Neural cell (in vitro differentiated cells): ENCODE results near the gene GFRA1. TPM values are rescaled to one million over a fixed set of nuclear protein-coding genes. Genes with fewer than 3 reads are reported as not detected.

ENCODE experiments used
- H2AFZ ChIP-seq: fragments of 200-600, 300-800 bp; sonication (generic), shearing (Covaris generic); 2 replicates; pipeline ENCODE4 v1.6.0; 2014; ENCODE audit warnings: low read depth, mild to moderate bottlenecking, antibody characterized with exemption, low read length, moderate library complexity
- H3F3A ChIP-seq: fragments of 200-600 bp; shearing (Covaris generic); 2 replicates; pipeline ENCODE4 v1.6.1; 2016; ENCODE audit warnings: mild to moderate bottlenecking, moderate library complexity, mixed read lengths, antibody characterized with exemption, low read length; ENCODE audit not compliant: insufficient read depth, poor library complexity, severe bottlenecking
- H3K27ac ChIP-seq: fragments of 200-600, 300-800 bp; sonication (generic), shearing (Covaris generic); 2 replicates; pipeline ENCODE4 v1.5.1; 2014; ENCODE audit warnings: mild to moderate bottlenecking, low read length, moderate library complexity
- H3K27me3 ChIP-seq: fragments of 300-800, 200-600 bp; sonication (generic), shearing (Covaris generic); 2 replicates; pipeline ENCODE4 v1.6.0; 2014; ENCODE audit warnings: mild to moderate bottlenecking, low read depth, low read length, moderate library complexity; ENCODE audit not compliant: insufficient read depth
- H3K36me3 ChIP-seq: fragments of 300-800, 200-600 bp; sonication (generic), shearing (Covaris generic); 2 replicates; pipeline ENCODE4 v1.5.1; 2014; ENCODE audit warnings: mild to moderate bottlenecking, antibody characterized with exemption, low read length, moderate library complexity; ENCODE audit not compliant: insufficient read depth
- H3K4me2 ChIP-seq: fragments of 300-800, 200-600 bp; sonication (generic), shearing (Covaris generic); 2 replicates; pipeline ENCODE4 v1.6.0; 2014; ENCODE audit warnings: mild to moderate bottlenecking, low read length
- H3K4me3 ChIP-seq: fragments of 300-800, 200-600 bp; sonication (generic), shearing (Covaris generic); 2 replicates; pipeline ENCODE4 v1.5.1; 2014; ENCODE audit warnings: mild to moderate bottlenecking, low read length, moderate library complexity
- H3K79me2 ChIP-seq: fragments of 200-600 bp; shearing (Covaris generic); replicated peaks from 2 replicates; pipeline ENCODE4 v1.6.0; 2014; ENCODE audit warnings: mild to moderate bottlenecking, low read length, moderate library complexity; ENCODE audit not compliant: insufficient read depth
- H3K9ac ChIP-seq: fragments of 300-800, 200-600 bp; sonication (generic), shearing (Covaris generic); 2 replicates; pipeline ENCODE4 v1.6.1; 2016; ENCODE audit warnings: mild to moderate bottlenecking, low read length, mixed read lengths
- H3K9me2 ChIP-seq: fragments of 200-600 bp; shearing (Covaris generic); 2 replicates; pipeline ENCODE4 v1.6.1; 2016; ENCODE audit warnings: mild to moderate bottlenecking, low read length, mixed read lengths; ENCODE audit not compliant: insufficient read depth
- H3K9me3 ChIP-seq: fragments of 200-600, 300-800 bp; sonication (generic), shearing (Covaris generic); 2 replicates; pipeline ENCODE4 v1.6.1; 2016; ENCODE audit warnings: mild to moderate bottlenecking, mixed run types, low read length, moderate library complexity, mixed read lengths
- H4K20me1 ChIP-seq: fragments of 200-600 bp; shearing (Covaris generic); 2 replicates; pipeline ENCODE4 v1.6.1; 2016; ENCODE audit warnings: mild to moderate bottlenecking, mixed run types; ENCODE audit not compliant: insufficient read depth
- EP300 ChIP-seq: fragments of 450-650 bp; conservative IDR thresholded peaks from 2 replicates; pipeline ENCODE4 v1.6.1; 2014; ENCODE audit warnings: antibody characterized with exemption, mild to moderate bottlenecking, moderate library complexity; ENCODE audit not compliant: poor library complexity, severe bottlenecking
- EZH2 ChIP-seq: fragments of 200-600, 300-800 bp; shearing (Covaris generic), sonication (generic); IDR thresholded peaks from 2 replicates; pipeline ENCODE4 v1.6.1; 2014; ENCODE audit warnings: antibody characterized with exemption, low read length, borderline replicate concordance, mild to moderate bottlenecking; ENCODE audit not compliant: insufficient read depth, poor library complexity, severe bottlenecking
- MXI1 ChIP-seq: fragments of 450-650 bp; conservative IDR thresholded peaks from 2 replicates; pipeline ENCODE4 v1.6.1; 2014; ENCODE audit warnings: antibody characterized with exemption, mild to moderate bottlenecking; ENCODE audit not compliant: poor library complexity, severe bottlenecking
- POLR2AphosphoS5 ChIP-seq: IDR thresholded peaks from 2 replicates; pipeline ENCODE4 v1.6.1; 2012
- RAD21 ChIP-seq: fragments of 450-650 bp; conservative IDR thresholded peaks from 2 replicates; pipeline ENCODE4 v1.6.1; 2014; ENCODE audit warnings: antibody characterized with exemption, mild to moderate bottlenecking, moderate library complexity
- SMC3 ChIP-seq: fragments of 450-650 bp; conservative IDR thresholded peaks from 2 replicates; pipeline ENCODE4 v1.6.1; 2014; ENCODE audit warnings: antibody characterized with exemption, mild to moderate bottlenecking, moderate library complexity; ENCODE audit not compliant: poor library complexity
- TAF1 ChIP-seq: IDR thresholded peaks from 2 replicates; pipeline ENCODE4 v1.6.1; 2012; ENCODE audit warnings: low read depth
- polyA plus RNA-seq: library from polyadenylated mRNA; depleted of rRNA; stranded (reverse); fragments of >200 nt; gene quantifications from 2 replicates; pipeline ENCODE4 v1.2.3, GENCODE V29; 2014
- TF ChIP-seq, protein P1 (sequence below): fragments of 450-650 bp; IDR thresholded peaks from 2 replicates; pipeline ENCODE4 v1.5.1; 2014; ENCODE audit warnings: antibody characterized with exemption, mild to moderate bottlenecking, moderate library complexity; ENCODE audit not compliant: poor library complexity, severe bottlenecking
- TF ChIP-seq, protein P2 (sequence below): IDR thresholded peaks from 2 replicates; pipeline ENCODE4 v1.6.1; 2012; ENCODE audit warnings: borderline replicate concordance

The GFRA1 gene
- polyA plus RNA-seq, 1 donor from 2014 or later, result 2.3 TPM

DNA sequence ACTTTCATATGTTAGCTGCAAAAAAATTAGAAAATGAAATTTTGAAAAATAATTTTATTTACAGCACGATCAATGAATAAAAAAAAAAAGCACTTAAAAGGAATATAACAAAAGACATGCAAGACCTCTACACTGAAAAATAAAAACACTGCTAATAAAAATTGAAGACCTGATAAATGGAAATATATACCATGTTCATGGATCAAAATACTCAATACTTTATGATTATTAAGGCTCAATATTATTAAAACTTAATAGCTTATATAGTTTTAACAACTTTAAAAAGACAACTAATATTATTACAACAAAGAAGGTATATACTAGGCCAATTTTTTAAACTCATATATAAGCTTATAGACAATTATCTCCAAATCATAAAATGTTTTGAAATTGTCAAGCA, 143.0 kb downstream of the GFRA1 start:
- Histone ChIP-seq H3K9me2 (no peaks in the 10 kb centered on the region), H3K36me3 (no peaks in the 10 kb centered on the region), H2AFZ (no peak overlapping the region), H3K9ac (no peak overlapping the region), H3K79me2 (no peaks in the 10 kb centered on the region), H3K27me3 (no peaks in the 10 kb centered on the region), H3K27ac (no peak overlapping the region), H3K4me3 (no peak overlapping the region), H4K20me1 (no peaks in the 10 kb centered on the region), H3K9me3 (no peaks in the 10 kb centered on the region), H3F3A (no peaks in the 10 kb centered on the region), H3K4me2 (no peak overlapping the region)
- TF ChIP-seq RAD21 (no peak), EP300 (no peak), EZH2 (no peak), TAF1 (no peak), SMC3 (no peak)
- TF ChIP-seq, protein P1, sequence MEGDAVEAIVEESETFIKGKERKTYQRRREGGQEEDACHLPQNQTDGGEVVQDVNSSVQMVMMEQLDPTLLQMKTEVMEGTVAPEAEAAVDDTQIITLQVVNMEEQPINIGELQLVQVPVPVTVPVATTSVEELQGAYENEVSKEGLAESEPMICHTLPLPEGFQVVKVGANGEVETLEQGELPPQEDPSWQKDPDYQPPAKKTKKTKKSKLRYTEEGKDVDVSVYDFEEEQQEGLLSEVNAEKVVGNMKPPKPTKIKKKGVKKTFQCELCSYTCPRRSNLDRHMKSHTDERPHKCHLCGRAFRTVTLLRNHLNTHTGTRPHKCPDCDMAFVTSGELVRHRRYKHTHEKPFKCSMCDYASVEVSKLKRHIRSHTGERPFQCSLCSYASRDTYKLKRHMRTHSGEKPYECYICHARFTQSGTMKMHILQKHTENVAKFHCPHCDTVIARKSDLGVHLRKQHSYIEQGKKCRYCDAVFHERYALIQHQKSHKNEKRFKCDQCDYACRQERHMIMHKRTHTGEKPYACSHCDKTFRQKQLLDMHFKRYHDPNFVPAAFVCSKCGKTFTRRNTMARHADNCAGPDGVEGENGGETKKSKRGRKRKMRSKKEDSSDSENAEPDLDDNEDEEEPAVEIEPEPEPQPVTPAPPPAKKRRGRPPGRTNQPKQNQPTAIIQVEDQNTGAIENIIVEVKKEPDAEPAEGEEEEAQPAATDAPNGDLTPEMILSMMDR, result no peak
- TF ChIP-seq, protein P2, sequence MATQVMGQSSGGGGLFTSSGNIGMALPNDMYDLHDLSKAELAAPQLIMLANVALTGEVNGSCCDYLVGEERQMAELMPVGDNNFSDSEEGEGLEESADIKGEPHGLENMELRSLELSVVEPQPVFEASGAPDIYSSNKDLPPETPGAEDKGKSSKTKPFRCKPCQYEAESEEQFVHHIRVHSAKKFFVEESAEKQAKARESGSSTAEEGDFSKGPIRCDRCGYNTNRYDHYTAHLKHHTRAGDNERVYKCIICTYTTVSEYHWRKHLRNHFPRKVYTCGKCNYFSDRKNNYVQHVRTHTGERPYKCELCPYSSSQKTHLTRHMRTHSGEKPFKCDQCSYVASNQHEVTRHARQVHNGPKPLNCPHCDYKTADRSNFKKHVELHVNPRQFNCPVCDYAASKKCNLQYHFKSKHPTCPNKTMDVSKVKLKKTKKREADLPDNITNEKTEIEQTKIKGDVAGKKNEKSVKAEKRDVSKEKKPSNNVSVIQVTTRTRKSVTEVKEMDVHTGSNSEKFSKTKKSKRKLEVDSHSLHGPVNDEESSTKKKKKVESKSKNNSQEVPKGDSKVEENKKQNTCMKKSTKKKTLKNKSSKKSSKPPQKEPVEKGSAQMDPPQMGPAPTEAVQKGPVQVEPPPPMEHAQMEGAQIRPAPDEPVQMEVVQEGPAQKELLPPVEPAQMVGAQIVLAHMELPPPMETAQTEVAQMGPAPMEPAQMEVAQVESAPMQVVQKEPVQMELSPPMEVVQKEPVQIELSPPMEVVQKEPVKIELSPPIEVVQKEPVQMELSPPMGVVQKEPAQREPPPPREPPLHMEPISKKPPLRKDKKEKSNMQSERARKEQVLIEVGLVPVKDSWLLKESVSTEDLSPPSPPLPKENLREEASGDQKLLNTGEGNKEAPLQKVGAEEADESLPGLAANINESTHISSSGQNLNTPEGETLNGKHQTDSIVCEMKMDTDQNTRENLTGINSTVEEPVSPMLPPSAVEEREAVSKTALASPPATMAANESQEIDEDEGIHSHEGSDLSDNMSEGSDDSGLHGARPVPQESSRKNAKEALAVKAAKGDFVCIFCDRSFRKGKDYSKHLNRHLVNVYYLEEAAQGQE, result no peak

DNA sequence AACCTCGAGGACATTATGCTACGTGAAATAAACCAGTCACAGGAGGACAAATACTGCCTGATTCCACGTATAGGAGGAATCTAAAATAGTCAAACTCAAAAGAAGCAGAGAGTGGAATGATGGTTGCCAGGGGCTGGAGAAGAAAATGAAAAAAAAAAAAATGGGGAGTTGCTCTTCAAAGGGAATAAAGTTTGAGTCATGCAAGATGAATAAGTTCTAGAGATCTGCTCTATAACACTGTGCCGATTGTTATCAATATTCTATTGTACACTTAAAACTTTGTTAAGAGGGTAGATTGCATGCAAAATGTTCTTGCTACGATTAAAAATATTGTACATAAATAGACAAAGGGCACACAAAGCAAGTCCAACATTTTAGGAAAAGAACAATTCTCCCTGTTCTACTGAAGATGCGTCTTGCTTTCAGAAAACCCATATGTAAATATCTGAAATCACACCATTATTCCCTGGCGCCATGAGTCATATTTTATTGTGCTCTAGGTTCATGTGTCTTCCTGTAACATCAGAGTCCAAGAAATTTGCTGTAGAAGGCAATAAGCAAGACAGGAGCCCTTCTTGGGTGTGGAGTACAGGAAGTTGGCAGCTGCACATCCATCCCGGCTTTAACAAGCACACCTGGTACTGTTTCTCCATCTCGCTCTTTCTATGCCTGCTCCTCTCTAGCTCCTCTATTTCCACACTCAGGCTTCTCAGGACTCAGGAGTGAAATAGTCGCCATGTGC, 145.9 kb downstream of the GFRA1 start:
- TF ChIP-seq RAD21 (no peak), TAF1 (no peak), EZH2 (no peak), SMC3 (no peak), EP300 (no peak), POLR2AphosphoS5 (no peak), MXI1 (no peak)
- TF ChIP-seq, protein P1, result no peak
- TF ChIP-seq, protein P2, result no peak
- Histone ChIP-seq H4K20me1 (no peaks in the 10 kb centered on the region), H3K9me2 (no peaks in the 10 kb centered on the region), H3K27me3 (no peaks in the 10 kb centered on the region), H3F3A (no peaks in the 10 kb centered on the region), H3K36me3 (no peaks in the 10 kb centered on the region), H3K4me3 (no peak overlapping the region), H3K9ac (no peak overlapping the region), H3K9me3 (no peaks in the 10 kb centered on the region), H3K27ac (no peak overlapping the region), H3K4me2 (no peak overlapping the region), H2AFZ (no peak overlapping the region), H3K79me2 (no peaks in the 10 kb centered on the region)
